NCI-H345 treated with DMSO at 0.1 percent for 48 hours (cell line): Measurements from ENCODE around the gene HIC2.
"Not testable (repeated sequence)": the region's sequence is repeated elsewhere in the genome, so short reads cannot be mapped to it uniquely, and the experiment has no call there.

Experiments
- DNase-seq: peaks from one replicate; lab custom pipeline; 2025; ENCODE audit not compliant: unreplicated experiment; lab: John Stamatoyannopoulos, UW

The HIC2 gene

DNA sequence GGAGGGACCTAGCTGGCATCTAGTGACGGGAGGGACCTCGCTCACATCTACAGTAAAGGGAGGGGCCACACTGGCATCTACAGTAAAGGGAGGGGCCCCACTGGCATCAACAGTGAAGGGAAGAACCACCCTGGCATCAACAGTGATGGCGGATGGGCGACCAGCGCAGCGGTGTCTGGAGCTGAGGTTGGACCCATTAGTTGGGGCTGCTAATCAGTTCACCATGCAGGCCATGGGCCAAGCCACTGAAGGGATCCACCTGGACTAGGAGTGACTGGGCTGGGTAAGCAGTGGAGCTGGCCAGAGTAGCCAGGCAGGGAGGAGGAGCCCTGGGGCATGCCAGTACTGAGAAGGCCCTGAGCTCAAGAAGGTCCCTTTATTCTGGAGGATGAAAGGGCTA, 73.4 kb downstream of the HIC2 start:
- not testable (repeated sequence) for DNase-seq

GRCh38 chr22:21492271-21492670, 75.1 kb downstream of the HIC2 start:
- DNase-seq: not testable (repeated sequence)

- not testable (repeated sequence) for DNase-seq
Measured at GRCh38 chr22:21493789-21494782, 76.9 kb downstream of the HIC2 start.

- DNase-seq: not testable (repeated sequence)
Measured at GRCh38 chr22:21497984-21498383, 80.8 kb downstream of the HIC2 start.

- DNase-seq: not testable (repeated sequence)
Measured at GRCh38 chr22:21498489-21498888, 81.3 kb downstream of the HIC2 start.

GRCh38 chr22:21499623-21500506, 82.7 kb downstream of the HIC2 start:
- not testable (repeated sequence) for DNase-seq
